SK-N-SH treated with all-trans-retinoic acid at 6 μM for 48 hours (cell line): ENCODE results near the gene TET3.

Source experiments
- GLIS3 ChIP-seq: fragments of 250-450 bp; sonication (Bioruptor Pico); IDR thresholded peaks from 2 replicates; pipeline ENCODE4 v1.5.0; 2020; ENCODE audit warnings: mild to moderate bottlenecking, moderate library complexity
- ISL1 ChIP-seq: fragments of 250-450 bp; sonication (Bioruptor Pico); IDR thresholded peaks from 2 replicates; pipeline ENCODE4 v2.1.2; 2022; ENCODE audit warnings: mild to moderate bottlenecking, moderate library complexity
- RARB ChIP-seq: fragments of 250-450 bp; sonication (Bioruptor Pico); IDR thresholded peaks from 2 replicates; pipeline ENCODE4 v1.8.0; 2021; ENCODE audit warnings: mild to moderate bottlenecking, moderate library complexity
- TF ChIP-seq, protein P1 (sequence below): fragments of 250-450 bp; sonication (Bioruptor Pico); IDR thresholded peaks from 2 replicates; pipeline ENCODE4 v1.5.1; 2020; ENCODE audit warnings: low read depth, mild to moderate bottlenecking, moderate library complexity

DNA sequence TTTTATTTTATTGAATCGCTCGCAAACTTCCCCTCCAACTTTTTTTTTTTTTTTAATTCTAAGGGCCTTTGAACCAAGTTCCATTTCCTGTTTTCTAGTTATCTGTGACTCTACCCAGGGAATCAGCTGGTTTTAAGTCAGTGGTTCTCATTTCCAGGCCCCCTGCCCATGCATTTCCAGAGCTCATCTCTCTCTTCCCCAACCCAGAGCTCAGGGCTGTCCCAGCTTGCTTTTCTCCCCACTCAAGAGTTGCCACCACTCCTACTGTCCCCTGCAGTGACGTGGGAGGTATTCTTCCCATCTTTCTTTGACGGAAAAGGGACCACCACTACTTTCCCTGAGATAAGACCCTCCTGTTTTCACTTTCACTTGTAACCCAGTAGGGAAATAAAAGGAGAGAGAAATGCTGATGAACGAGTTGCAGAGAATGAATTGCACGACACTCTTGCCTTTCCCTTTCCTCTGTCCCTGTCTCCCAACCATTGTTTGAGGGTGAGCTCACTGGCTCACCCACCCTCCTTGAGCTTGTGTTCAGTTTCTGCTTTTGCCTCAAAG is 42.1 kb downstream of the TET3 start:
- TF ChIP-seq RARB (no peak), GLIS3 (CRISPR knock-in tag) (no peak), ISL1 (CRISPR knock-in tag) (no peak)
- TF ChIP-seq, protein P1, sequence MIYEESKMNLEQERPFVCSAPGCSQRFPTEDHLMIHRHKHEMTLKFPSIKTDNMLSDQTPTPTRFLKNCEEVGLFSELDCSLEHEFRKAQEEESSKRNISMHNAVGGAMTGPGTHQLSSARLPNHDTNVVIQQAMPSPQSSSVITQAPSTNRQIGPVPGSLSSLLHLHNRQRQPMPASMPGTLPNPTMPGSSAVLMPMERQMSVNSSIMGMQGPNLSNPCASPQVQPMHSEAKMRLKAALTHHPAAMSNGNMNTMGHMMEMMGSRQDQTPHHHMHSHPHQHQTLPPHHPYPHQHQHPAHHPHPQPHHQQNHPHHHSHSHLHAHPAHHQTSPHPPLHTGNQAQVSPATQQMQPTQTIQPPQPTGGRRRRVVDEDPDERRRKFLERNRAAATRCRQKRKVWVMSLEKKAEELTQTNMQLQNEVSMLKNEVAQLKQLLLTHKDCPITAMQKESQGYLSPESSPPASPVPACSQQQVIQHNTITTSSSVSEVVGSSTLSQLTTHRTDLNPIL (CRISPR knock-in tag), result no peak
